GM21423 (cell line): ENCODE results near the gene ZBTB7C.

Experiments used
- ATAC-seq: cut with Tn5 transposase; IDR thresholded peaks from one replicate; pipeline ENCODE4 v1.9.1; 2021; ENCODE audit warnings: mild to moderate bottlenecking, moderate library complexity; ENCODE audit not compliant: unreplicated experiment

ZBTB7C gene

GRCh38 chr18:48049757-48050156, 359.4 kb downstream of the ZBTB7C start:
- ATAC-seq: no peak

GRCh38 chr18:48048251-48048650, 360.9 kb downstream of the ZBTB7C start:
- ATAC-seq: no peak

DNA sequence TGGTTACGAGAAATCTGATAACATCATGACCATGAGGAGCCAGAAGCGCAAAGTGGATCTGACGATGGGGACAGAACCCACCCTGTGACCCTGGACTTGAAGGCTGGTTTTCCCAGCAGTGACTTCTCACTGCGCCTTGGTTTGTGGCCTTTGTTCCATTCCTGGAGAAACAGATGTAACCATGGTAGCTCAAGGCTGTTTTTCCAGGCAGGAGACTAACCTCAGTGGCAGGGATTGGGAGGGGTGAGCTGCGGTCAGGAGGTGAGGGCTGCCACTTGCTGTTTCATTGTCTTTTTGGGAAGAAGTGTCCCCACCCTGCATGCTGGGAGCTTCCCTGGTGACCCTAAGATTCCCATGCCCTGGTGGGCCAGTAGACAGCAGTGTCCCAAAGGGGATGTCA, 362.3 kb downstream of the ZBTB7C start:
- ATAC-seq: no peak

- ATAC-seq: no peak
Measured at GRCh38 chr18:48045744-48046143, 363.4 kb downstream of the ZBTB7C start.

DNA sequence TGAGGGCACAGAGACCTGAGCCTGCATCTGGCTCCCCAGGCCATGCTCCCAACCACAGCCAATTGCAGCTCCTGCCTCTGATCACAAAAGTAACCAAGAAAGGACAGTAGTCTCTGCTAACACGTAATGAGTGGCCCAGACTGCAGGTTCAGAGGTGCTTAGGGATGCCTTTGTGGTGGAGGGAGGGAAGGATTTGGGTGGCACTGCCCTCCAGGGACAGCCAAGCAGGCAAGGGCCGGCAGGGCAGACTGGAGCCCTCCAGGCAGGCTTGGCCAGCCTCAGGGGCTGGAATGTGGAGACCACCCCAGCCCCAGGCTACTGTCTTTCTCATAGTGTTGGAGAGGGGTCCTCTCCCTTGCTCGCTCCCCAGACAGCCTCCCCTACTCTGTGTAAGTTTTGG, 364.2 kb downstream of the ZBTB7C start:
- ATAC-seq: no peak

DNA sequence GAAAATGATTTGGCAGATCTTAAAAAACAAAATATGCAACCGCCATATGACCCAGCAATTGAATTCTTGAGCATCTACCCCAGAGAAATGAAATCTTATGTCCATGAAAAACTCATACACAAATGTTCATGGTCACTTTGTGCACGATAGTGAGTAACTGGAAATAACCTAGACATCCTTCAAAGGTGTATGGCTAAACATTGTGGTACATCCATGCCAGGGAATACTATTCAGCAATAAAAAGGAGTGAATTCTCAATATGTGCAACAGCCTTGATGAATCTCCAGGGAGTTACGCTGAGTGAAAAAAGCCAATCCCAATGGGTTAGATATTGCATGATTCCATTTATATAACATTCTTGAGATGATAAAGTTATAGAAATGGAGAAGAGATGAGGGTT, 366.0 kb downstream of the ZBTB7C start:
- no peak for ATAC-seq

DNA sequence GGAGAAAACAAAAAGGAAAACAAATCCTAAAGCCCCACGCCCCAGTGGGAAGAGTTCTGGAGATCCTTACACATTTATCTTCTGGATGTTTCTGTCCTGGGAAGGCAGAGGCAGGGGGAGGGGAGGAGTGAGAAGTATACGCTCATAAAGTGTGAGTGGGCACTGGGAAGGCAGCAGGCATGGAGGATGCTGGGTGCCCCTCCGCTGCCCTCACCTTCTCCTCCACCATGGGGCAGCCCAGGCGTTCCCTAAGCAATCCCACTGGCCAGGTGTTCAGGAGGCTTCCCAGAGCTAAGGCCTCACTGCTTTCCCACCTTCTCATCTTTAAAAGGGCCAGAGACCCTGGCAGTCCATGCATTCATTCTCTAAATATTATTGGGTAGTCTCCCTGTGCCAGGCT, 366.8 kb downstream of the ZBTB7C start:
- ATAC-seq: no peak

DNA sequence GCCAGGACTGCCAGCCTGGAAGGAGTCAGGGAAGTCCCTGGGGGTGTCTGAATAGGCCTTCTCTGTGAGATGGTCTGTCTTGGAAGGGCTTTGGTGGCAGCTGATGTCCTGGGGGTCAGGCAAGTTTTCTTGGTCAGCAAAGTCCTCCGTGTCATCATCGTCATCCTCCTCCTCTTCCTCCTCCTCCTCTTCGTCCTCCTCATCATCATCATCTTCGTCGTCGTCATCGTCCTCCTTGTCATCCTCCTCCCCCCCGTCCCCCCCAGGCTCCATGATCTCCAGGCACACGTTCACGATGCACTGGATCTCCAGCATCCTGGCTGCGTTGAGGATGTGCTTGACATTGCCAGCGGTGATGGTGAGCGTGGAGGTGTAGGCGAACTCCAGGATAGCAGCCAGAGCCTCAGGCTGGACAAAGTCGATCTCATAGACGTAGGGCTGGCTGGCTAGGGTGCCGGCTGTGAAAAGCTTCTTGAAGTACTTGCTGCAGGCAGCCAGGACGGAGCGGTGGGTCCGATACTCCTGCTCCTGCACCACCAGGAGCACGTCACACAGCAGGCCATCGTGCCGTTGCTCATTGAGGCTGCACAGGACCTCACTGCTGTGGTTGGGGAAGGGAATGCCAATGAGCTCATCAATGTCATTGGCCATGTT, 368.6 kb downstream of the ZBTB7C start:
- ATAC-seq: no peak

DNA sequence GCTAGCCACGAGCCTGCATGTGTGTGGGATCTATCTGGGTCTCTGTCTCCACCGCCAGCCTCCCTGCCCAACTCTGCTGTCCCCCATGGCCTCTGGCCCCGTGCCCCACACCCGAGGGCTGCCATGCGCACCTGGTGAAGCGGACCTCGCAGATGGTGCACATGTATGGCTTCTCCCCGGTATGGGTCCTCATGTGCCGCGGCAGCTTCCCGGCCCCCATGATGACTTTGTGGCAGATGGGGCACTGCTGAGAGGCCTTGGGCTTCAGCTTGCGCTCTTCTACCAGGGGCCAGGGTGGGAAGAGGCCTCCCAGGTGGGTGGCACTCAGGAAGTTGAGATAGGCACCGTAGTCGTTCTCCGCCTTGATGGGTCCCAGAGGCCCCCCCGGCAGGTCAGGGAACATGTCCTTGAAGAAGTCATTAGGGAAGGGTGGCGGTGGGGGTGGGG, 369.4 kb downstream of the ZBTB7C start:
- no peak for ATAC-seq

DNA sequence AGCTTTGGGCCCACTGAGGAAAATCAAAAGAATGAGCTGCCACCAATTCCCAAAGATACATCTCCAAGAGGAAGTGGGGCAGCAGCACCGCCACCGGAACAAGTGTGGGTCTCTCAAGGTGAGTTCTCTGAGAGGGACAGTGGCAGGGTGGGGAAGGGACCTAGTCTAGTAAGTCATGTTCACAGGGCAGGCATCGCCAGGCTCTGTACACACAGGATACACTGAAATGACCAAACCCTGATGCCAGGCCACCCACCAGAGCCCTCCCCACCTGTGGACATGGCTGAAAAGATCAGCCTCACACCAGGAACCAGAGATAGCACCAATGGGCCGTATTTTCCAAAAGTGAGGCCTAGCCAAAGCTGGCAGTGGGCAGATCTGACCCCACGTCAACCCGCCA, 370.5 kb downstream of the ZBTB7C start:
- ATAC-seq: no peak

DNA sequence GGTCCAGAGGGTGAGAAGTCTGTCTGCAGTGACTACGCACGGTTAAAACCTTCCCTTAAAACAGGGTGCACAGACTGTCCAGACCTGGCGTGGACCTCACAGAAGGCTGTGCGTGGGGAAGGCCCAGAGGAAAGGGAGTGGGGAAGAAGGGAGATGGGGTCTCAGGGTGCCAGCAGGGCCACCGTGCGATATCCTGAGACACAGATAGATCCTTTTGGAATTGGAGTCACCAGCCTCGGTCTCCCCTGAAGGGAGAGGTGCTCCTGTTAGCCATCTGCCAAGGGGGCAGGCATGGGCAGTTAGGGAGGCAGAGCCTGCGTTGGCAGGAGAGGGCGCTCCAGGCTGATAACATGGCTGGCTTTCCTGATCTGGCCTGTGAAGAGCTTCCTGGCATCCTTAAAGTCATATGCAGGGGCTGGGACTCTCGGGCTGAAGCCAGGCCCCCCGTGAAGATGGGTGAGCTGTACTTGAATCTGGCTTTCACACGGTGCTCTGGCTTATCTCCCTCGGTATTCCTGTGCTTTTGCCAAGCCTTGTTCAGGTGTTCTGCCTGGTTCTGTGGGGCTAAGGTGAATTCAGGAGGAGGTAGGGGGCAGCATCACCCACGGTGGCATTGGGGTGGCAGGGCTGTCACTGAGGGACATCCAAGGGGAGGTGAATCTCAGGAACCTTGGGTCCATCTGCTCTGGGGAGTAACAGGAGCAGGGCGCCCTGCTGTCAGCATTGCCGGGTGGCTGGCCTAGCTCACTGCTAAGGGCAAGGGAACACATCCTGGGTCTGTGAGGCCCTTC, 371.5 kb downstream of the ZBTB7C start:
- ATAC-seq: no peak

DNA sequence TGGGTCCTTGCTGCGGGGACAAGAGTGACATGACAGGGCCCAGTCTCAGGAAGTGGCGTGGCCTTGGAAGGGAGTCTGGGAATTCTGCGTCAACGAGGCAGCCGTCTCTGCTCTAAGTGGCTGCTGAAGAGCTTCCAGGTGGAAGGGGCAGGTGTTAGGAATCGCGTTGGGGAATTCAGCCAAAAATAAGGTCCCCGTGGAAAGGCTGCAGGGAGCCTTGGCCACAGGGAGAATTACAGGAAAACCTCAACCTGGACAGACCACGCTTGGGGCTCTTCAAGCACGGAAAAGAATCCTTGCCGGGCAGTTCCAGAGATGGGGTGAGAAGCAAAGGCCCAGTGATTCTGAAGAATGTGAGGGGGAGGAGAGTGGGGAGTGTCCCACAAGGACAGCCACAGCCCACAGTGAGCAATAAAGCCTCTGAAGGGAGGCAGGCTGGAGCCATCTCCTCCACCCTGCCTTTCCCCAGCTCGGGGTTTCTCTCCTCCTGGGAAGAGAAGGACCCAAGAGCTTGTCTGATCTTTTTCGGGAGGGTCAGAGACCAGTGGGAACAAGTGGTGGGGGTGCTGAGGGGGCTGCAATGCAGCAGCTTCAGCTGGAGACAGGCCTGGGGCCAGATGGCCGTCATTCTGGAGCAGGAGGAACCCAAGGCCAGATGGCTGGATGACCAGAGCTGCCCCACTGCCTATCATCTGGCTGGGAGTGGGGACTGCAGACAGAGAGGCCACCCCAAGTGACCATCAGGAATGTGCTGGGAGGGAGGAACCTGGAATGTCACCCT, 372.4 kb downstream of the ZBTB7C start:
- no peak for ATAC-seq

DNA sequence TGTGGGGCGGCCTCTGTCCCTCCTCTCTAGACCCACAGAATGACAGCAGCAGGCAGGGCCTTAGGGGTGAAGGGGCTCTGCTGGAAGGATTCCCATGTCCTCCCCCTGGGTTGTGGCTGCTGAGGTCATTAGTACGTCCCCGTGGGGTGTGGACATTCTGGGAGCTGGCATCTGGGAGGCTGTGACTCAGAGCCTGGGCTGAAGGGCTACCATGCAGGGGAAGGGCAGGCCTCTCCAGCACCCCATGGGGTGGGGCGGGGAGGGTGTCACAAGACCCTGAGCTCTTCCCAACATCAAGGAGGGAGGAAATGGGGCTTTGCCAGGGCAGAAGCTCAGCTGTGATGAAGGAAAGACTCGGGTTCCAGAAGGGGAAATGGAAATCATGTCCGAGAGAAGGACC, 373.0 kb downstream of the ZBTB7C start:
- no peak for ATAC-seq

GRCh38 chr18:48035556-48035860, 373.7 kb downstream of the ZBTB7C start:
- no peak for ATAC-seq

DNA sequence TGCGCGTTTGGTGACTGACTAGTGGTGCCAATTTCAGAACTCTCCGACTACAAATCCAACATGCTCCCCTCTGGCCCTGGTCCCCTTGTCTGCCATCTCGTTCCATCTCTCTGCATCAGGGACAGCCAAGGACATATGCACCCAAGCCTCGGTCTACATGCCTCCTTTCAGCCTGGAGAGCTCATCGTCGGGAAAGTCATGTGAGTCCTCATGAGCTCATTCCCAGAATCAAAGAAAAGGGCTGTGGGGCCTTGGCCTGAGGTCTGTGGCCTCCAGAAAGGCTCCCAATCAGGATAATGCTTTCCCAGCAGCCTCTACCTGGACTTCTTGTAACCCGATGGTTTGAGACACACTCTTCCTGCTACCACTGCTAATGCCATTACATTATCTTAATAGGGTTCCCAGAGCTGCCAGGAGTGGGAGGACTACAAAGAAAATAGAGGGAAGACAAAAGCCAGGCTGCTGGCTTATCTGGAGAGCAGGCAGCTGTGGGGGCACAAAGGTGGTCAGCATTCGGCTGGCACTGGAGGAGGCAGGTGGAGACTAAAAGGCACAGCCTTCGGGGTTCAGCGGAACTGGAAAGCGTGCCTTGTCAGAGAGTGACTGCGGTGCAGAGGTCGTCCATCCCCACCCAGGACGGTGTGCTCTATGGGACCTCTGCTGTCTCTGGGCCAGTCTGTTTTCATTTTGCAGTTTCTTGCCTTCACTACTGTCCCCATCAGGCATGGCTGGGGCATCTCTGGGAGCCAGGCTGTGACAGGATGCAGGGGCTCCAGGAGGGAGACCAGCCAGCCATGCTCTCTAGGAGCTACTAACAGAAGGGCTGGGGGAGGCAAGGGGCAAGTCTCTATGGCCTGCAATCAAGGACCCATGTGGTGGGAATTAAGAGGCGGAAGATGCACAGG, 374.3 kb downstream of the ZBTB7C start:
- ATAC-seq: no peak

- no peak for ATAC-seq
Measured at GRCh38 chr18:48033790-48034650, 375.2 kb downstream of the ZBTB7C start.

DNA sequence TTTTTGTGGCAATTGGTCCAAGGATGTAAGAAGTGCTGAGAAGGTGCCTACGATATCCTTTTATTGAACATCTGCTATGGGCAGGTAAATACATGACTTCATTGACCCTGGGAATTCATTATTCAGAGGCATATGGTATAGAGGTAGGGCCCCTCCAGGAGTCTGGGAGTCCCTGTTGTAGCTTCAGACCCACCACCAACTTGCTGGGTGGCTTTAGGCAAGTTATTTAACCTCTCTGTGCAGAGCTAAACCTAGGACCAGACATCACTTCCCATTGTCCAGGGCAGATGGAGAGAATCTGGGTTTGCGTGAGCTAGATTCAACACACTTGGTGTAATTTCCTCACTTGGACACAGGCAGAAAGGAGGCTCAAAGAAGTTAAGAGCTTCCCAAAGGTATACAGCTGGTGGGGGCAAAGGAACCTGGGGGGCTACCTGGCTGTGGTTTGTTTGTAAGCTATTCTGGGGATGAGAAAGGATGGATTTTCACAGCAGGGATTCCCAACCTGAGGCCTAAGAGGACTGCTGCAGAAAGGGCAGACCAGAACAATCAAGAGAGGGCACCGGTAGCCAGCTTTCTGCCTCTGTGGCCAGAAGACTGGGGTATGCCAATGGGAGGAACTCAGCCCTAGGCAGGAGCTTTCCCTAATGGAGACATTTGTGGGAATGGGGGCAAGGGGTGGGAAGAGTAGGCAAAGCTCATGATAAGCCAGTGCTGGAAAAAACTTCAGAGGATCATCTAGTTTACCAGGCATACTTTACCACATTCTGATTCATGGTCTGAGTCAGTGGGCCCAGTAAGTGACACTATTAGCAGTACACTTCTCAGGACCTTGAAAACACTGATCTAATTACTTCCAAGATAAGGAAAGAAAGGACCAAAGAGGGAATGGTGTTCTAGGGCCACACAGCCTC, 376.1 kb downstream of the ZBTB7C start:
- no peak for ATAC-seq

- ATAC-seq: no peak
Measured at GRCh38 chr18:48031641-48032040, 377.5 kb downstream of the ZBTB7C start.
